Vagina (tissue), 2 donors: ENCODE results near the gene TERB2. TPM values are rescaled to one million over a fixed set of nuclear protein-coding genes. Genes with fewer than 3 reads are reported as not detected.
A peak's percentile ranks its signal among the peaks of the same experiment; 100 is the strongest.
"Not testable (repeated sequence)": the region's sequence is repeated elsewhere in the genome, so short reads cannot be mapped to it uniquely, and the experiment has no call there.

Source experiments
- DNase-seq, 2 donors: peaks; one replicate each; pipeline ENCODE4 v3.0.0-alpha.2; 2017; ENCODE audit errors: extremely low spot score in 2 of 2
- H3K27ac ChIP-seq: fragments of 200-600 bp; sonication (generic); one replicate; pipeline ENCODE4 v1.5.1; 2019
- H3K27me3 ChIP-seq: fragments of 200-600 bp; sonication (generic); one replicate; pipeline ENCODE4 v1.5.1; 2019
- H3K36me3 ChIP-seq, 2 donors: fragments of 200-600 bp; sonication (generic); one replicate each; pipeline ENCODE4 v1.5.1; 2017 to 2019
- H3K4me1 ChIP-seq: fragments of 200-600 bp; sonication (generic); one replicate; pipeline ENCODE4 v1.5.1; 2019
- H3K4me3 ChIP-seq, 2 donors: fragments of 200-600 bp; sonication (generic); 1 replicate in 1 of 2; 2 replicates in 1 of 2; pipeline ENCODE4 v1.5.1; 2016 to 2019
- H3K9me3 ChIP-seq: fragments of 200-600 bp; sonication (generic); one replicate; pipeline ENCODE4 v1.5.1; 2019
- CTCF ChIP-seq, 3 experiments: fragments of 450-650 bp in 2 of 3; fragments of 200-600 bp in 1 of 3; sonication (generic) in 1 of 3; IDR thresholded peaks; one replicate each; pipeline ENCODE4 v1.5.1; 2017 to 2019; ENCODE audit warnings: antibody characterized with exemption in 3 of 3, mild to moderate bottlenecking in 2 of 3, moderate library complexity in 2 of 3
- POLR2A ChIP-seq, 2 donors: fragments of 450-650 bp; IDR thresholded peaks; one replicate each; pipeline ENCODE4 v1.6.1; 2017; ENCODE audit warnings: antibody characterized with exemption in 2 of 2, mild to moderate bottlenecking in 2 of 2, moderate library complexity in 2 of 2
- POLR2AphosphoS5 ChIP-seq, 2 donors: sonication (generic); formaldehyde crosslinking; IDR thresholded peaks; one replicate each; pipeline ENCODE4 v1.9.0; 2017; ENCODE audit warnings: antibody characterized with exemption in 2 of 2, mild to moderate bottlenecking in 2 of 2, low read depth in 1 of 2; ENCODE audit not compliant: insufficient read depth in 1 of 2
- intact Hi-C: fragments of 100-400 bp; cut with DNase I; formaldehyde crosslinking; loops from one replicate; pipeline ENCODE4 v1.15.1; 2023
- total RNA-seq: library from RNA; depleted of rRNA; stranded (reverse); fragments of >200 nt; gene quantifications from one replicate; pipeline ENCODE4 v1.2.3, GENCODE V29; 2016

Gene TERB2
- total RNA-seq, 1 donor from 2014 or later: not detected

- no peaks in the 10 kb centered on the region for H3K36me3 ChIP-seq
- H3K27ac ChIP-seq: no peak overlapping the region
- no peak overlapping the region for H3K4me3 ChIP-seq
- intact Hi-C loops: no loop called here
- H3K4me1 ChIP-seq: peaks cover 18% of the 10 kb centered on the region
- no peaks in the 10 kb centered on the region for H3K9me3 ChIP-seq
- TF ChIP-seq POLR2AphosphoS5 (IDR thresholded peaks at IDR 0.05; ENCODE audit: insufficient read depth in 1 of 2, low read depth in 1 of 2) (peak in 1 of 2 donors; percentile 30), POLR2A (IDR thresholded peaks at IDR 0.05) (no peak)
- no peak for DNase-seq
- no peaks in the 10 kb centered on the region for H3K27me3 ChIP-seq
These were observed 64.9 kb downstream of the TERB2 start for GRCh38 chr15:45021348-45021747.

GRCh38 chr15:45022871-45023658, 66.6 kb downstream of the TERB2 start, which contains the start of gene SORD:
Gene SORD (plus strand): TSS chr15:45023195. CDS start chr15:45023284, 89 bp downstream.
- Histone ChIP-seq H3K36me3 (no peaks in the 10 kb centered on the region), H3K4me1 (peaks cover 18% of the 10 kb centered on the region), H3K4me3 (peak within 1 kb of the TSS; percentile 76 to 77), H3K27me3 (no peaks in the 10 kb centered on the region), H3K27ac (peak within 1 kb of the TSS; percentile 66), H3K9me3 (no peaks in the 10 kb centered on the region)
- TF ChIP-seq CTCF (IDR thresholded peaks at IDR 0.05) (no peak), POLR2A (IDR thresholded peaks at IDR 0.05) (no peak), POLR2AphosphoS5 (IDR thresholded peaks at IDR 0.05; ENCODE audit: insufficient read depth in 1 of 2, low read depth in 1 of 2) (peak; percentile 28 to 66)
- no peak for DNase-seq
- intact Hi-C loops: no loop called here

GRCh38 chr15:45023659-45024225, 67.3 kb downstream of the TERB2 start:
- no peaks in the 10 kb centered on the region for H3K36me3 ChIP-seq
- peak overlapping the region; percentile 66 for H3K27ac ChIP-seq
- H3K4me1 ChIP-seq: peaks cover 18% of the 10 kb centered on the region
- DNase-seq: no peak
- no peaks in the 10 kb centered on the region for H3K9me3 ChIP-seq
- intact Hi-C loops: no loop called here
- peak overlapping the region; percentile 76 to 77 for H3K4me3 ChIP-seq
- H3K27me3 ChIP-seq: no peaks in the 10 kb centered on the region
- TF ChIP-seq CTCF (IDR thresholded peaks at IDR 0.05) (no peak), POLR2A (IDR thresholded peaks at IDR 0.05) (no peak), POLR2AphosphoS5 (IDR thresholded peaks at IDR 0.05; ENCODE audit: insufficient read depth in 1 of 2, low read depth in 1 of 2) (no peak)

GRCh38 chr15:45024649-45025048, 68.2 kb downstream of the TERB2 start:
- H3K4me1 ChIP-seq: peaks cover 18% of the 10 kb centered on the region
- H3K4me3 ChIP-seq, H3K9me3 ChIP-seq, H3K27me3 ChIP-seq, H3K27ac ChIP-seq, DNase-seq, H3K36me3 ChIP-seq, intact Hi-C loops: not testable (repeated sequence)

- DNase-seq, H3K9me3 ChIP-seq, intact Hi-C loops, H3K4me3 ChIP-seq, H3K36me3 ChIP-seq, H3K27me3 ChIP-seq, H3K27ac ChIP-seq: not testable (repeated sequence)
- H3K4me1 ChIP-seq: peaks cover 18% of the 10 kb centered on the region
These were observed 69.1 kb downstream of the TERB2 start for GRCh38 chr15:45025627-45026026.

GRCh38 chr15:45026651-45027190, 70.2 kb downstream of the TERB2 start:
- H3K27ac ChIP-seq: no peak overlapping the region
- H3K36me3 ChIP-seq: no peaks in the 10 kb centered on the region
- H3K4me3 ChIP-seq: no peak overlapping the region
- H3K9me3 ChIP-seq: no peaks in the 10 kb centered on the region
- intact Hi-C loops: no loop called here
- H3K27me3 ChIP-seq: no peaks in the 10 kb centered on the region
- TF ChIP-seq CTCF (IDR thresholded peaks at IDR 0.05) (no peak), POLR2AphosphoS5 (IDR thresholded peaks at IDR 0.05; ENCODE audit: insufficient read depth in 1 of 2, low read depth in 1 of 2) (no peak), POLR2A (IDR thresholded peaks at IDR 0.05) (no peak)
- peaks cover 18% of the 10 kb centered on the region for H3K4me1 ChIP-seq
- DNase-seq: no peak
